Adipocyte (in vitro differentiated cells): ENCODE measurements around the gene ZDHHC13.

Source experiments
- DNase-seq: peaks from one replicate; pipeline ENCODE4 v3.0.0-alpha.2; 2015; ENCODE audit warnings: low read depth
- H3K27me3 ChIP-seq: replicated peaks from 2 replicates; pipeline ENCODE4 v1.7.0; 2013; ENCODE audit warnings: mild to moderate bottlenecking, low read length, moderate library complexity; ENCODE audit not compliant: control insufficient read depth, insufficient read depth
- H3K36me3 ChIP-seq: 2 replicates; pipeline ENCODE4 v1.7.0; 2013; ENCODE audit warnings: low read length, mild to moderate bottlenecking, moderate library complexity; ENCODE audit not compliant: control insufficient read depth, insufficient read depth, severe bottlenecking
- H3K4me1 ChIP-seq: 2 replicates; pipeline ENCODE4 v1.7.0; 2013; ENCODE audit warnings: mild to moderate bottlenecking, low read length, moderate library complexity; ENCODE audit not compliant: control insufficient read depth, insufficient read depth
- H3K4me3 ChIP-seq: 2 replicates; pipeline ENCODE4 v1.7.0; 2013; ENCODE audit warnings: mild to moderate bottlenecking, low read length, moderate library complexity
- H3K9ac ChIP-seq: 2 replicates; pipeline ENCODE4 v1.7.0; 2013; ENCODE audit warnings: mild to moderate bottlenecking, low read length, moderate library complexity
- H3K9me3 ChIP-seq: 2 replicates; pipeline ENCODE4 v1.7.0; 2013; ENCODE audit warnings: mild to moderate bottlenecking, low read length, moderate library complexity; ENCODE audit not compliant: control insufficient read depth

Gene ZDHHC13

DNA sequence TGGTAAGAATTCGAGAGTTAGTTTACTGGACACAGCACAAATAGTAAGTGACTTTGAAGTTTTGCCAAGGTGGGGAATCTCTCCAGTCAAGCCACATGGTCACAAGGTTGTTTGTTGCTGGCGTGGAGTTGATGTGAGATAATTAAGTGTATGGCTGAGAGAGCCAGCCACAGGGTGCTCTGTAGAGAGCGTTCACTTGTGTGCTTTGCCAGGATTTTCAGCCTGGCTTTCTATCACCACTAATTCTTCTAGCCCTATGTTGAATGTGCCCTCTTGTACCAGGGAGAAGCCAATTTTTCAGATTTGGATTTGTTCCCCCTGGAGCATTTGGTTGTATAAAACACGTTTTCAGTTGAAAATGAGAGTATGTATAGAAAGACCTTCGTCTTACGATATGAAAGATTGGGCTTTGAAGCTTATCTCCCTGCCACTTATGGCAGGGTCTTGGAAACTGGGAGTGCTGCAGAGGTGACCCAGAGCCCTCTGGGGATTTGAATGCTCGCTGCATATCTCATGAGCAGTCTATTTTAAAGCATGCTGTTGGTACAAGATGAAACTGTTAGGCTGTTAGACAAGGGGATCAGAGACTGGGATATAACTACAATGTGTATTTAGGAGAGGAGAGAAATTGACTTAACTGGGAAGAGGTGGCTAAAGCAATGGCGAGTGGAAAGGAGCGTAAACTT lies 56.2 kb downstream of the ZDHHC13 start:
- H3K4me3 ChIP-seq, result no peak overlapping the region
- H3K36me3 ChIP-seq, result peaks cover 38% of the 10 kb centered on the region
- no peaks in the 10 kb centered on the region for H3K4me1 ChIP-seq
- no peaks in the 10 kb centered on the region for H3K9me3 ChIP-seq
- DNase-seq, result no peak
- no peaks in the 10 kb centered on the region for H3K27me3 ChIP-seq
- no peak overlapping the region for H3K9ac ChIP-seq

DNA sequence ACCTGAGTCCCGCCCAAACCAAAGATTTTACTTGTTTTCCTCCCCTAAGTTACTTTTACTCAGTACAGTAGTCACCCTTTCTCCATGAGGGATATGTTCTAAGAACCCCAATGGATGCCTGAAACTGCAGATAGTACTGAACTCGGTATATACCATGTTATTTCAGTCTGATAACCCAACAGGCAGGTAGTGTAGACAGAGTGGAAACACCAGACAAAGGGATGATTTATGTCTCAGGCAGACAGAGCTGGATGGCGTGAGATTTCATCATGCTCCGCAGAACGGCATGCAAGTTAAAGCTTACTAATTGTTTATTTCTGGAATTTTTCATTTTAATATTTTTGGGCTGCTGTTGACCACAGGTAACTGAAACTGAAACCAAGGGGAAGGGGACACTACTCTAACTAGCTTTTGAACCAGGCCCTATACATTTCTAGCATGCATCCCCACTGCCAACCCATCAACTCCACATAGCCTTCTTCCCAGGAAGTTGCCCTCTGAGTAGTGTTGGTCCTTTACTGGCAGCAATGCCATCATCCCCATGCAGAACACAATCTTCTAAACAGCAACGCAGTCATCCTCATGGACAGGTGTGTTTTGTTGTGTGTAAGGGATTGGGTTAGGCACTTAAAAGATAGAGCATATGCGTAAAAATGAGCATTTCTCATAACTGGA lies 57.1 kb downstream of the ZDHHC13 start:
- Histone ChIP-seq H3K9ac (no peak overlapping the region), H3K27me3 (no peaks in the 10 kb centered on the region), H3K4me1 (no peaks in the 10 kb centered on the region), H3K36me3 (peaks cover 35% of the 10 kb centered on the region), H3K4me3 (no peak overlapping the region), H3K9me3 (no peaks in the 10 kb centered on the region)
- DNase-seq, result no peak

DNA sequence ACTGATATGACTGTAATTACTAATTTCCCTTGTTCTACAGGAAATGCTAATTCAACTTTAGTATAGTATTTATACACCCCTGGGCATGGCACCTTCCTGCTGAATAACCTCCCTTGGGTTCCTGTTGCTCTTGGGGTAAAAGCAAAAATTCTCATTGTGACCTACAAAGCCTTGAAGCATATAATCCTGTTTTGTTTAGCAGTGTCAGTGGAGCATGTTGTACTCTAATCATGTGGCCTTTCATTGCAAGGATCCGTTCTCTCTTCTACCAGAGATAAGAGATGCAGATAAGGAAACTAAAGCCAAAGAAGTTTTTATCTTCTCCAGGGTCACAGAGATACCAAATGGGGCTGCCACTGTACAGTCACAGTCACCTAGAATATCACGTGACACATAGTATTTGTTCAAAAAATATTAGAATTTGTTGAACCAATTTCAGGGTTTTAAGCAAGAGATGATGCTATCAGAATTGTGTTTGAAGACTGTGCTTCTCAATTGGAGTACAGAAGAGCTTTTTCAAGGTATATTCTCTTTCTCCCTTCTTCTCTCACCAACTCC lies 59.7 kb downstream of the ZDHHC13 start:
- no peak for DNase-seq
- H3K36me3 ChIP-seq, result peaks cover 32% of the 10 kb centered on the region
- no peak overlapping the region for H3K9ac ChIP-seq
- no peak overlapping the region for H3K4me3 ChIP-seq
- H3K9me3 ChIP-seq, result no peaks in the 10 kb centered on the region
- no peaks in the 10 kb centered on the region for H3K27me3 ChIP-seq
- peaks cover 4% of the 10 kb centered on the region for H3K4me1 ChIP-seq

DNA sequence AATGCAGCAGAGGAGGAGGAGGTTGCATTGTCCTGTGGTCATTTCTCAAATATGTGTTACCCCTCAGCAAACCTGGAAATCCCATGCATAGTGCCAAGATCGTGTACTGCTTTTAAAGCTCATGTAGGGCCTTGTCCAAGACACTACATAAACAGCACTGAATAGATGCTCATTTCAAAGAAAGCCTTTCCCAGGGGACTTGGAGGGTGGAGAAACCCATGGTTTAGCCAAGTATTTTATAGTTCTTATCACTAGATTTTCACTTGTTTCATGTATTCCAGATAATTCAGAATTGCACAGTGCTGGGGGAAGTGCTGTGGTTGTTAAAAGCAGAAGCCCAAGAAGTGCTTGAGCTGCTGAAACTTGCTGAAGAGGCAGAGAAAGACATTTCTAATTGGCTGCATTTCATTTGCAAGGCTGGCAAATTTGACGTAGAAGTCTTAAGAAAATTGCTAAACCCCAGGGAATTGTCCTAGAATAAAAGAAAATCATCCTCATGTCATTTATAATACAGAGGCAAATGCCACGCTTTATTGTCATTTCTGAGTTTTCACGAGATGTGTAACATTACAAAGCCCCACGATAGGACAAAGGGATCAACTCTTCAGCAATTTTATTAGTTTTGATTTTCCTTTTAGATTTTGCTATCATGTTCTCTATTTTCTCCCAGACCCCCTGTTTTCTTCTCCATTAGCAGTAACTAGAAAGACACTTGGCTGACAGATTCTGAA lies 64.7 kb downstream of the ZDHHC13 start:
- Histone ChIP-seq H3K4me3 (no peak overlapping the region), H3K9me3 (no peaks in the 10 kb centered on the region), H3K9ac (no peak overlapping the region), H3K27me3 (no peaks in the 10 kb centered on the region), H3K36me3 (peaks cover 9% of the 10 kb centered on the region), H3K4me1 (peaks cover 4% of the 10 kb centered on the region)
- DNase-seq, result no peak

DNA sequence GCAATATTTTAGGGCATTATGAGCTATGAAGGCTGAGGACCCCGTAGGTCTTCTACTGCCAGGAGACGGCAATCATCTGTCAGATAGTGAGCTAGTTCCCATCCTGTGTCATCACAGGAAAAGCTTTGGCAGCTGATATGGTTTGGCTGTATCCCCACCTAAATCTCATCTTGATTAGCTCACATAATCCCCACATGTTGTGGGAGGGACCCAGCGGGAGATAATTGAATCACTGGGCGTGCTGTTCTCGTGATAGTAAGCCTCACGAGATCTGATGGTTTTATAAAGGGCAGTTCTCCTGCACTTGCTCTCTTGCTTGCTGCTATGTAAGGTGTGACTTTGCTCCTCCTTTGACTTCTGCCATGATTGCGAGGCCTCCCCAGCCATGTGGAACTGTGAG lies 66.7 kb downstream of the ZDHHC13 start:
- H3K9ac ChIP-seq, result no peak overlapping the region
- peaks cover 4% of the 10 kb centered on the region for H3K4me1 ChIP-seq
- H3K27me3 ChIP-seq, result no peaks in the 10 kb centered on the region
- DNase-seq, result no peak
- H3K4me3 ChIP-seq, result no peak overlapping the region
- H3K9me3 ChIP-seq, result no peaks in the 10 kb centered on the region
- no peaks in the 10 kb centered on the region for H3K36me3 ChIP-seq

DNA sequence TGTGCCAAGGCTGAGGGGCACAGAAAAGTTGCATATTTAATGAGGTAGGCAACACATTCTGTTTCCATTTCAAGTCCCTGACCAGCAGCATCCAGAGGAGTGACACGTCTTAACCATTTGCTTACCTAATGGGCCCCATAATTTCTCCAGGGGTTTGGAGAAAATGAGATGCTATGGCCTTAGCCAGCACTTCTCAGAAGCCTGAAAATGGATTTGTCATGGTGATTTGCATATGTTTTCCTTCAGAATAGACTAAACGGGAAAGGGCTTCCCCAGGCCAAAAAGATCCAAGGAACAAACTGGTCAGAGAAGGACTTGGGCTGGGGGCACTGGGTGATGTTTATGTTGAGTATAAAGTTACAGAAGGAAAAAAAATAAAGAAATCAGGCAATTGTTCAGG lies 68.1 kb downstream of the ZDHHC13 start:
- H3K4me3 ChIP-seq, result no peak overlapping the region
- no peaks in the 10 kb centered on the region for H3K36me3 ChIP-seq

DNA sequence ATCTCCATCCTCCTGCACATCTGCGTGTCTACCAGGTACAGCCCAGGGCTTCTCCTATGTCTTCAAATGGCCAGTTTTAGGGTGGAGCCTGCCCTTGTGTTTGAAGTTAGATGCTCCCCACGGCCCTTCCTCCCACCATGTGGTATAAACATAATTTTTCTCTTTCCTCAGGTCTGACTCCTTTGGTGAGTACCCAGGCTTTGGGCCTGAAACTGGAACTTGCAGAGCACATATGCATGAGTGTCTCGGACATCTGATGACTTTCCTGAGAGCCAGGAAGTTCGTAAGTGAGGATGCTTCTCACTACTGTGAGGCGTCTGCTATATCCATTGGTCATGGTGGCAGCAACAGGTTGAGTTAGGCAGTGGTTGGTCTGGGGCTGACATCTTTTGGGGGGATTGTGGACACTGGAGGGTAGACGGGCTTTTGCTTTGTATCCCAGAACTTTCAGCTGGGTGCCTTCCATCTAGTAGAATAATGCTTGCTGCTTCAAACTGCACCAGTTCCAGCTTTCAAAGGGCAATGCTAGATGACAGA lies 68.6 kb downstream of the ZDHHC13 start:
- Histone ChIP-seq H3K9ac (no peak overlapping the region), H3K36me3 (no peaks in the 10 kb centered on the region), H3K9me3 (no peaks in the 10 kb centered on the region), H3K4me1 (peaks cover 4% of the 10 kb centered on the region), H3K27me3 (no peaks in the 10 kb centered on the region), H3K4me3 (no peak overlapping the region)
- no peak for DNase-seq

More for the DNA sequence above, 68.1 kb downstream of the ZDHHC13 start:
- Histone ChIP-seq H3K4me1 (peaks cover 4% of the 10 kb centered on the region), H3K27me3 (no peaks in the 10 kb centered on the region), H3K9me3 (no peaks in the 10 kb centered on the region), H3K9ac (no peak overlapping the region)
- DNase-seq, result no peak

DNA sequence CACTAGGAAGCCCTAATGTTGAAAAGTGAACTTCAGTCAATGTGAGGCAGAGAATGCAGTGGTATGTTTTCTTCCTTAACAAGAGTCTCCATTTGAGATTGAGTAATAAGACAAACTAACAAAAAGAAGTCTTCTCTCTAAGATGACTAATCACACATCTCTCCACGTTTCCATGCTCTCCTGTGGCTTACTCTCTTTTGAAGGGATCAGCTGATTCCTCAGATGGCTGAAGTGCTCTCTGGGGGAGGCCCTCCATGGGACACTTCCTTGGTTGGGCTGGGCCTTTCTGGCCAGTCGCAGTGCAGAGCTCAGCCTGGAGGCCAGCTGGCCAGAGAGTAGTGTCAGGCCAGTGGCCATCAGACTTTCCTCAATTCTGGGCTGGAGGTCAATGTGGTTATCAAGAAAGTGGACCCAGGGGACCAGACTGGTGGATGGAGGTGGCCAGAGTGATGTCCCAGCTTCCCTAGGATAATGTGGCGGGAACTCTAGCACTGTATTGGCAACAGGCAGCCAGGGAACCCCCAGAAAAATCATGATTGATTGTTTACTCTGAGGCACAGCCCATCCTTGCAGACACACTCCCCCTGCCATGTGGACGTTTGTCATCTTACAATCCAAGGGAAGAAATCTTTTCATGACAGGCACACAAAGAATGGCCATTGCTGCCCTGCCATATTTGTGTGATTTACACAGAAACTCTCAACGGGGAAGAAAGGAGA lies 70.3 kb downstream of the ZDHHC13 start:
- no peaks in the 10 kb centered on the region for H3K36me3 ChIP-seq
- peak; percentile 2 for DNase-seq
- H3K9ac ChIP-seq, result no peak overlapping the region
- H3K4me3 ChIP-seq, result no peak overlapping the region
- H3K4me1 ChIP-seq, result no peaks in the 10 kb centered on the region
- H3K27me3 ChIP-seq, result peaks cover 8% of the 10 kb centered on the region
- H3K9me3 ChIP-seq, result no peaks in the 10 kb centered on the region

DNA sequence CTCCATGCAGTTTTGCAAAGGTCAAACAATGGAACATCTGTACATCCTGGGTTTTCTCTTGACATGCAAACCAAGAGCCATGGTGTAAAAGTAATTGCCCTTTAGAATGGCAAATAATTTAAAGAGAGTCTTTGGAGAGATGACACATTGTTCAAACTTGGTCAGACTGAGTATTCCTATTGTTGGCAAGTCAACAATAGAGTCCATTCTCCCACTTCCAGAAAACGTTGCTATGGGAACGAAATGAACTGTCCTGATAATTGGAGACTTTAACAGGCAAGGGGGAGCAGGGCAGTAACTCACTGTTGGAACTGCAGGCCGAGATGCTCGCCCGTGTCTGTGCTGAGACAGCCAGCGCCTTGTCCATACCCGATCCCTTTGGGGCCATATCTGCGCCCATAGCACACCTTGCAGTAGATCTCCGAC lies 70.9 kb downstream of the ZDHHC13 start:
- Histone ChIP-seq H3K9me3 (no peaks in the 10 kb centered on the region), H3K4me1 (no peaks in the 10 kb centered on the region), H3K27me3 (peaks cover 13% of the 10 kb centered on the region), H3K9ac (no peak overlapping the region), H3K36me3 (no peaks in the 10 kb centered on the region), H3K4me3 (no peak overlapping the region)
- DNase-seq, result no peak

DNA sequence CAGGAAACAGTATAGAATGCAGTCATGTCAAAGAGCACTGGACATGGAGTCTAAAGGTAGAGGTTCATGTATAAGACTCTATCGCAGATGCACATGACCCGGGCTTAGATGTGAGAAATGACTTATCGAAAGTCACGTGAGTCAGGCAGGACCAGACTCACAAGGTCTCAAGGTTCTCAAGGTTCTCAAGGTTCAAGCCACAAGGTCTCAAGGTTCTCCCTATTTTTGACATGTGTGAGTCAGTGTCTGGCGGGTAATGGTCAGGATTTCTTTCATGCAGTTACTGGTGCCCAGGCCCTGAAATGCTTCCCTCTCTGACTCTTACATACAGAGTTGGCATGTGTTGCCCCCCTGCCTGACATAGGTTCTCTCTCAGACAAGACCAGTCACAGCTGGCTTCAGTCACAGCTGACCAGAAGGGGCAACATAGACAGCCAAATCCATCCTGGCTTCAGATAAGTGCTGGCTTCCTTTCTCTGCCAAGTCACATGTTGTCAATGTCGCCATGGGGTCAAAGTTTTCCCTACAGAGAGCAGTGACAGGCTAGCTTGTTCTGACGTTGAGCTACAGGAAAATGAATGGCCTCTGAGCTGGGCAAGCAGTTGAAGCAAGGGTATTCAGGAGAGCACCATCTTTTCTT lies 74.7 kb downstream of the ZDHHC13 start:
- no peaks in the 10 kb centered on the region for H3K4me1 ChIP-seq
- H3K9ac ChIP-seq, result no peak overlapping the region
- no peak for DNase-seq
- no peaks in the 10 kb centered on the region for H3K36me3 ChIP-seq
- H3K4me3 ChIP-seq, result no peak overlapping the region
- peaks cover 13% of the 10 kb centered on the region for H3K27me3 ChIP-seq
- H3K9me3 ChIP-seq, result no peaks in the 10 kb centered on the region
